Measurements from ENCODE around the gene MAST3. TPM values are rescaled to one million over a fixed set of nuclear protein-coding genes. Genes with fewer than 3 reads are reported as not detected.

The MAST3 gene
- total and polyA plus RNA-seq, 7 experiments from 2014 or later, result 10.2 to 58.7 (median 37.4) TPM

DNA sequence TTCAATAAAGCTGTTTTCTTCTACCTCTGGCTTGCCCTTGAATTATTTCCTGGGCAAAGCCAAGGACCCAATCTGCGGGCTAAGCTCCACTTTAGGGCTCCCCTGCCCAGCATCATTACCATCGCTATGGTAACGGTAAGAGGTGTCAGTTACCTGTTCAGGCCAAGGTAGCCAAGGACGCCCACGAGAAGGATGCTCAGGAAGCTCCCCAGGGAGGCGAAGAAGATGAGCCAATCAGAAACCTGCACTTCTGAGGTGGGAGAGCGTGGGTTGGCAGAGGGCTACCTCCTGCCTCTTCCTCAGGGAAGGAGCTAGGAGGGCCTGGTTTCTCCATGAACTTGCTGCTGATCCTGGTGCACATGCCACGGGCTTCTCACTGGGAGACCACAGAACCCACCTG lies 35.5 kb upstream of the MAST3 start:
- no peak overlapping the region for H3K27ac ChIP-seq (ENCODE audit: low read depth, low read length)
- CTCF ChIA-PET, result interaction anchor here (0.7 to 9.9 kb wide), 10 partner anchors 27 to 190 kb away, joined by 3 to 147 read pairs (median 4); partner anchors contain the start of gene ARRDC2
- no peaks in the 10 kb centered on the region for H3K9me3 Mint-ChIP-seq
- no peaks in the 10 kb centered on the region for H3K27me3 ChIP-seq (ENCODE audit: control insufficient read depth in 2 of 2, insufficient read depth in 2 of 2, low read length in 2 of 2)
- POLR2A ChIA-PET, result interaction anchor here (0.6 to 45.2 kb wide), 4 partner anchors 42 to 190 kb away, joined by 3 to 961 read pairs (median 10); partner anchors contain the start of genes ARRDC2 and SLC5A5
- no peaks in the 10 kb centered on the region for H3K27me3 Mint-ChIP-seq
- peak overlapping the region in 1 of 9 donors; percentile 41 for H3K27ac Mint-ChIP-seq
- no peak overlapping the region for H3K4me3 Mint-ChIP-seq
- intact Hi-C loops (cut with micrococcal nuclease), result loop anchor here in 1 of 2 donors (5.0 kb wide), 1 partner anchor 90 kb away; the partner anchor contains the start of gene PIK3R2
- DNase-seq (no peak), ATAC-seq (no peak)
- peaks cover 0 to 14% (median 11%) of the 10 kb centered on the region in 7 donors for H3K4me1 Mint-ChIP-seq
- H3K36me3 ChIP-seq (ENCODE audit: control insufficient read depth in 2 of 3, insufficient read depth in 3 of 3, low read length in 3 of 3), result peaks cover 0 to 42% (median 0%) of the 10 kb centered on the region in 3 experiments
- H3K9me3 ChIP-seq (ENCODE audit: control insufficient read depth in 2 of 3, low read length in 3 of 3), result no peaks in the 10 kb centered on the region
- H3K36me3 Mint-ChIP-seq, result peaks cover 0 to 38% (median 5%) of the 10 kb centered on the region in 5 donors
- no peak overlapping the region for H3K4me3 ChIP-seq (ENCODE audit: low read length)
- H3K4me1 ChIP-seq (ENCODE audit: control insufficient read depth in 2 of 2, insufficient read depth in 2 of 2, low read length in 2 of 2), result peaks cover 8 to 13% of the 10 kb centered on the region in 2 donors

DNA sequence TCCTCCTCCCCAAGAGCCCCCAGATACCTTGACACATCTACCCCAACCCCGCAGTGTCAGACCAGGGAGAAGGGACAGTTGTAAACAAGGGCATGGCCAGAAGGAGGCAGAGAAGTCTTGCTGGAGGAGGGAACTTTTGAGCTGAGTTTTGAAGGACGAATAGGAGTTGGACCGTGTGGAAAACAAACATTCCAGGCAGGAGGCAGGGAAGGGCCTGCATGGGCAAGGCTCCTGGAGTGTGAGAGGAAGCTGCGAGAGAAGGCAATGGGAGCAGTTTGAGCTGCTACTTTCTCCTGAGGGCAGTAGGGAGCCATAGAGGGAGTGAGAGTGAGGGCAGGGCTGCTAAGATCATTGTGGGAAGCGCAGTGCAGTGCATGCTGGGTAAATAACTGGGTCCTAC lies 34.1 kb upstream of the MAST3 start:
- H3K4me1 ChIP-seq (ENCODE audit: control insufficient read depth in 2 of 2, insufficient read depth in 2 of 2, low read length in 2 of 2), result peaks cover 4% of the 10 kb centered on the region in 2 donors
- ChIA-PET CTCF (interaction anchor here (0.5 to 9.9 kb wide), 12 partner anchors 9 to 346 kb away, joined by 3 to 147 read pairs (median 4); partner anchors contain the start of gene ARRDC2), POLR2A (interaction anchor here (0.9 to 45.2 kb wide), 3 partner anchors 44 to 105 kb away, joined by 4 to 961 read pairs (median 18); partner anchors contain the start of gene ARRDC2)
- intact Hi-C loops (cut with micrococcal nuclease), result loop anchor here (1.0 to 5.0 kb wide), 4 partner anchors 50 to 188 kb away; partner anchors contain the start of gene PIK3R2 (in 1 of the 2)
- no peak overlapping the region for H3K27ac ChIP-seq (ENCODE audit: low read depth, low read length)
- peaks cover 0 to 42% (median 0%) of the 10 kb centered on the region in 3 experiments for H3K36me3 ChIP-seq (ENCODE audit: control insufficient read depth in 2 of 3, insufficient read depth in 3 of 3, low read length in 3 of 3)
- Mint-ChIP-seq H3K4me3 (no peak overlapping the region), H3K27ac (peak overlapping the region in 4 of 9 donors; percentile 28 to 76 (median 55)), H3K27me3 (no peaks in the 10 kb centered on the region), H3K36me3 (peaks cover 0 to 38% (median 5%) of the 10 kb centered on the region in 5 donors), H3K4me1 (peaks cover 0 to 6% (median 4%) of the 10 kb centered on the region in 7 donors), H3K9me3 (no peaks in the 10 kb centered on the region)
- no peak overlapping the region for H3K4me3 ChIP-seq (ENCODE audit: low read length)
- peak in 5 of 9 donors; percentile 31 to 45 (median 33) for DNase-seq
- no peak for ATAC-seq
- no peaks in the 10 kb centered on the region for H3K9me3 ChIP-seq (ENCODE audit: control insufficient read depth in 2 of 3, low read length in 3 of 3)
- H3K27me3 ChIP-seq (ENCODE audit: control insufficient read depth in 2 of 2, insufficient read depth in 2 of 2, low read length in 2 of 2), result no peaks in the 10 kb centered on the region

DNA sequence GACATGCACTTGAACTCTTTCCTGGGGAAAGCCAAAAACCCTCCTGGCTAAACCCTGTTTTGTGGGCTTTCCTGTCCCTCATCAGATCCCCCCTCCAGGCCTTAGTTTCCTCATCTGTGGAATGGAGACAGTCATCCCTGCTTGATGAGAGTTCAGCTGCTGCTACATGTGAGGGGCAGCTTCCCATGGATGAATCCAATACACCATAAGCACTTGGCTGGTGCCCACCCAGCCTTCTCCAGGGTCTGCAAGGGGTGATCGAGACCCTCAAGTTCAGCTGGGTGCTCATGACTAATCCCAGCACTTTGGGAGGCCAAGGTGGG lies 32.4 kb upstream of the MAST3 start:
- peaks cover 0 to 3% (median 0%) of the 10 kb centered on the region in 7 donors for H3K4me1 Mint-ChIP-seq
- no peaks in the 10 kb centered on the region for H3K9me3 ChIP-seq (ENCODE audit: control insufficient read depth in 2 of 3, low read length in 3 of 3)
- DNase-seq (no peak), ATAC-seq (no peak)
- H3K27me3 ChIP-seq (ENCODE audit: control insufficient read depth in 2 of 2, insufficient read depth in 2 of 2, low read length in 2 of 2), result no peaks in the 10 kb centered on the region
- intact Hi-C loops (cut with micrococcal nuclease), result no loop called here
- no peaks in the 10 kb centered on the region for H3K4me1 ChIP-seq (ENCODE audit: control insufficient read depth in 2 of 2, insufficient read depth in 2 of 2, low read length in 2 of 2)
- H3K27ac ChIP-seq (ENCODE audit: low read depth, low read length), result no peak overlapping the region
- peaks cover 0 to 34% (median 5%) of the 10 kb centered on the region in 5 donors for H3K36me3 Mint-ChIP-seq
- no peaks in the 10 kb centered on the region for H3K9me3 Mint-ChIP-seq
- peaks cover 0 to 41% (median 0%) of the 10 kb centered on the region in 3 experiments for H3K36me3 ChIP-seq (ENCODE audit: control insufficient read depth in 2 of 3, insufficient read depth in 3 of 3, low read length in 3 of 3)
- peak overlapping the region in 1 of 9 donors; percentile 86 for H3K27ac Mint-ChIP-seq
- H3K27me3 Mint-ChIP-seq, result no peaks in the 10 kb centered on the region
- no peak overlapping the region for H3K4me3 Mint-ChIP-seq
- POLR2A ChIA-PET, result no interaction called here
- no peak overlapping the region for H3K4me3 ChIP-seq (ENCODE audit: low read length)
- CTCF ChIA-PET, result interaction anchor here (0.6 kb wide), 2 partner anchors 58 to 60 kb away, joined by 3 to 5 read pairs; no protein-coding TSS in a partner anchor

DNA sequence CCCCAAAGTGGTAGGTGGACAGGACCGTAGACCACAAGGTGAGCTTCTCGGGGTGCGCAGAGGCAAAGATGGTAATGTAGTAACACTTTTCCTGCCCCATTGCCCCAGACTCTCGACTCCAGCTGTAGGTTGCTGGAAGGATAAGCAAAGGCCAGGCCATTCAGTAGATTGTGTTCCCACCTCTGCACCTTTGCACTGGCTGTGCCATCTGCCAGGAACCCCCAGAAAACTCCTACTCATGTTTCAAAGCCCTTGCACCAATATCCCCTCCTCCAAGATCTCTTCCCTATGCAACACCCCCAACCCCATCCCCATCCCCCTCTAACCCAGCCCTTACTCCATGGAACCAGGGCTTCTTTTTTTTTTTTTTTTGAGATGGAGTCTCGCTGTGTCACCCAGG lies 29.2 kb upstream of the MAST3 start:
- Mint-ChIP-seq H3K9me3 (no peaks in the 10 kb centered on the region), H3K27me3 (no peaks in the 10 kb centered on the region), H3K27ac (no peak overlapping the region), H3K4me3 (no peak overlapping the region), H3K36me3 (peaks cover 1 to 31% (median 7%) of the 10 kb centered on the region in 5 donors), H3K4me1 (peaks cover 4 to 5% (median 5%) of the 10 kb centered on the region in 7 donors)
- H3K27me3 ChIP-seq (ENCODE audit: control insufficient read depth in 2 of 2, insufficient read depth in 2 of 2, low read length in 2 of 2), result no peaks in the 10 kb centered on the region
- no peak overlapping the region for H3K27ac ChIP-seq (ENCODE audit: low read depth, low read length)
- no peaks in the 10 kb centered on the region for H3K9me3 ChIP-seq (ENCODE audit: control insufficient read depth in 2 of 3, low read length in 3 of 3)
- H3K4me3 ChIP-seq (ENCODE audit: low read length), result no peak overlapping the region
- peaks cover 0 to 50% (median 3%) of the 10 kb centered on the region in 3 experiments for H3K36me3 ChIP-seq (ENCODE audit: control insufficient read depth in 2 of 3, insufficient read depth in 3 of 3, low read length in 3 of 3)
- H3K4me1 ChIP-seq (ENCODE audit: control insufficient read depth in 2 of 2, insufficient read depth in 2 of 2, low read length in 2 of 2), result peaks cover 4 to 5% of the 10 kb centered on the region in 2 donors
- intact Hi-C loops (cut with micrococcal nuclease), result no loop called here
- POLR2A ChIA-PET, result interaction anchor here (0.7 kb wide), 1 partner anchor 10 kb away, joined by 3 read pairs; no protein-coding TSS in a partner anchor
- DNase-seq (no peak), ATAC-seq (no peak)
- CTCF ChIA-PET, result interaction anchor here (0.7 kb wide), 1 partner anchor 100 kb away, joined by 3 read pairs; no protein-coding TSS in a partner anchor

DNA sequence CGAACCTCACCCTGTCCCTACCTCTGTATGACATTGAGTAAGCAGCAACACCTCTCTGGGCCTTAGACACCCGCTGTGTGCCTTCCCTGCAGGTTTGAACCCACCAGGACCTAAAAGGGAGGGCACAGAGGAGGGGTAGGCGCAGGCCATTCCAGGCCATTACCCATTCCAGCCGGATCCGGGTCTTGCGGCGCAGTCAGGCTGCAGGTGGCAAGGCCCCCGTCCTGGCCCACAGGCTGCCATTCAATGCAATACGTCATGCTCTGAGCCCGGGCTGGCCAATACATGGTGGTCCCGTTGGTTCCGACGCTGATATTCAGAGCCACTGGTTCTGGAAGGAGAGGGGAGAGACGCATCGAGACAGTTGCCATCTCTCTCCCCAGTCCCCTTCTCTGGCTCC lies 28.2 kb upstream of the MAST3 start:
- H3K27me3 ChIP-seq (ENCODE audit: control insufficient read depth in 2 of 2, insufficient read depth in 2 of 2, low read length in 2 of 2), result no peaks in the 10 kb centered on the region
- Mint-ChIP-seq H3K4me3 (no peak overlapping the region), H3K4me1 (peaks cover 6 to 15% (median 13%) of the 10 kb centered on the region in 7 donors), H3K27ac (no peak overlapping the region), H3K9me3 (no peaks in the 10 kb centered on the region), H3K27me3 (no peaks in the 10 kb centered on the region), H3K36me3 (peaks cover 4 to 35% (median 9%) of the 10 kb centered on the region in 5 donors)
- no peaks in the 10 kb centered on the region for H3K9me3 ChIP-seq (ENCODE audit: control insufficient read depth in 2 of 3, low read length in 3 of 3)
- H3K4me3 ChIP-seq (ENCODE audit: low read length), result no peak overlapping the region
- ATAC-seq, result no peak
- intact Hi-C loops (cut with micrococcal nuclease), result no loop called here
- POLR2A ChIA-PET, result no interaction called here
- CTCF ChIA-PET, result interaction anchor here (0.5 kb wide), 1 partner anchor 18 kb away, joined by 3 read pairs; no protein-coding TSS in a partner anchor
- DNase-seq, result no peak
- no peak overlapping the region for H3K27ac ChIP-seq (ENCODE audit: low read depth, low read length)
- peaks cover 0 to 50% (median 7%) of the 10 kb centered on the region in 3 experiments for H3K36me3 ChIP-seq (ENCODE audit: control insufficient read depth in 2 of 3, insufficient read depth in 3 of 3, low read length in 3 of 3)
- peaks cover 8 to 13% of the 10 kb centered on the region in 2 donors for H3K4me1 ChIP-seq (ENCODE audit: control insufficient read depth in 2 of 2, insufficient read depth in 2 of 2, low read length in 2 of 2)

DNA sequence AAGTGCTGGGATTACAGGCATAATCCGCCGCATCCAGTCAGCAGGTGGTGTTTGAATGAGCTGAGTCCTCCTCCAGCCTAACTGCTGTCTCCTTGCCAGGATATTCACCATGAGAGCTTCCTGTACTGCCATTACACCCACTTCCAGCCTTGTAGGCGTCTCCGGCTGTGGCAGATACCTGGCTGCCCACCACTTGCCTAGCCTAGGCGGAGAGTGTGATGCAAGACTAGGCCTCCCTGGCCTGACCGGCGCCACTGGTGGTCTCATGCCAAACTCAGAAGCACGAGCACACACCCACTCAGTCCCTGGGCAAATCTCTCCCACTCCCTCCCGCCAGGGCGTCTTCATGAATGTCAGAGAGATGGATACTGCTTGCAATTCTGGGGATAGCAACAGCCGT lies 27.4 kb upstream of the MAST3 start:
- Histone ChIP-seq H3K27ac (ENCODE audit: low read depth, low read length) (no peak overlapping the region), H3K4me3 (ENCODE audit: low read length) (no peak overlapping the region), H3K4me1 (ENCODE audit: control insufficient read depth in 2 of 2, insufficient read depth in 2 of 2, low read length in 2 of 2) (peaks cover 8 to 13% of the 10 kb centered on the region in 2 donors), H3K36me3 (ENCODE audit: control insufficient read depth in 2 of 3, insufficient read depth in 3 of 3, low read length in 3 of 3) (peaks cover 0 to 48% (median 7%) of the 10 kb centered on the region in 3 experiments), H3K9me3 (ENCODE audit: control insufficient read depth in 2 of 3, low read length in 3 of 3) (no peaks in the 10 kb centered on the region), H3K27me3 (ENCODE audit: control insufficient read depth in 2 of 2, insufficient read depth in 2 of 2, low read length in 2 of 2) (no peaks in the 10 kb centered on the region)
- ATAC-seq, result no peak
- intact Hi-C loops (cut with micrococcal nuclease), result no loop called here
- Mint-ChIP-seq H3K27ac (peak overlapping the region in 1 of 9 donors; percentile 46), H3K4me3 (no peak overlapping the region), H3K4me1 (peaks cover 6 to 15% (median 13%) of the 10 kb centered on the region in 7 donors), H3K9me3 (no peaks in the 10 kb centered on the region), H3K36me3 (peaks cover 4 to 27% (median 9%) of the 10 kb centered on the region in 5 donors), H3K27me3 (no peaks in the 10 kb centered on the region)
- POLR2A ChIA-PET, result interaction anchor here (0.5 kb wide), 1 partner anchor 871 kb away, joined by 5 read pairs; no protein-coding TSS in a partner anchor
- CTCF ChIA-PET, result interaction anchor here (0.5 kb wide), 2 partner anchors 17 to 129 kb away, joined by 3 to 4 read pairs; no protein-coding TSS in a partner anchor
- DNase-seq, result no peak
